T-helper 1 cell treated with Interleukin-12 subunit alpha and Interleukin-12 subunit beta and Interleukin-4 antibody, amounts not matched to agents 30 μg/mL and 1 μg/mL, for 36 hours (primary cell): Measurements from ENCODE around the gene KCNN1.

Experiments used
- H3K27ac Mint-ChIP-seq: one replicate; pipeline ENCODE4 v1.8.0; 2021; ENCODE audit warnings: mild to moderate bottlenecking, mixed read lengths
- H3K27me3 Mint-ChIP-seq: one replicate; pipeline ENCODE4 v1.8.0; 2021; ENCODE audit warnings: low read depth, mixed read lengths
- H3K36me3 Mint-ChIP-seq: one replicate; pipeline ENCODE4 v1.8.0; 2021; ENCODE audit warnings: low read depth, mixed read lengths
- H3K4me1 Mint-ChIP-seq: one replicate; pipeline ENCODE4 v1.8.0; 2021; ENCODE audit warnings: low read depth, mixed read lengths
- H3K4me3 Mint-ChIP-seq: one replicate; pipeline ENCODE4 v1.8.0; 2021; ENCODE audit warnings: mild to moderate bottlenecking, moderate library complexity, mixed read lengths
- H3K9me3 Mint-ChIP-seq: one replicate; pipeline ENCODE4 v1.8.0; 2021; ENCODE audit warnings: mixed read lengths

Gene KCNN1

DNA sequence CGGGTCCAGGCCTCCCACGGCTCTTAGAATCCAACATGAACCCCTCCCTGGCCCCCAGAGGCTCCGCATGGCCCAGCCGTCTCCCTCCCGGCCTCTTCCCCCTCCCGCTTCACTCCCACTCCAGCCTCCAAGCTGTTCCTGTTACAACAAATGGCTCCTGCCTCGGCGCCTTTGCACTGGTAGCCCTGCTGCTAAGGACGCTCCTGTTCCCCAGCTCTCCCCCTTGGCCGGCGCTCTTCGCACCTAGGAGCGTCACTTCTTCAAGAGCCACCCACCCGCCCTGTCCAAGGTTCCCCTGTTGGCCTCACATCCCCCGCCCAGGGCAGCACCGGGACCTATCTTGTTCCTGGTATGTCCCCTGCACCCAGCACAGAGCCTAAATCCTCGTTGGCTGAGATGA is 24.7 kb upstream of the KCNN1 start:
- peaks cover 9% of the 10 kb centered on the region for H3K4me1 Mint-ChIP-seq
- H3K4me3 Mint-ChIP-seq: no peak overlapping the region
- H3K9me3 Mint-ChIP-seq: no peaks in the 10 kb centered on the region
- no peak overlapping the region for H3K27ac Mint-ChIP-seq
- H3K27me3 Mint-ChIP-seq: no peaks in the 10 kb centered on the region
- peaks cover 2% of the 10 kb centered on the region for H3K36me3 Mint-ChIP-seq

DNA sequence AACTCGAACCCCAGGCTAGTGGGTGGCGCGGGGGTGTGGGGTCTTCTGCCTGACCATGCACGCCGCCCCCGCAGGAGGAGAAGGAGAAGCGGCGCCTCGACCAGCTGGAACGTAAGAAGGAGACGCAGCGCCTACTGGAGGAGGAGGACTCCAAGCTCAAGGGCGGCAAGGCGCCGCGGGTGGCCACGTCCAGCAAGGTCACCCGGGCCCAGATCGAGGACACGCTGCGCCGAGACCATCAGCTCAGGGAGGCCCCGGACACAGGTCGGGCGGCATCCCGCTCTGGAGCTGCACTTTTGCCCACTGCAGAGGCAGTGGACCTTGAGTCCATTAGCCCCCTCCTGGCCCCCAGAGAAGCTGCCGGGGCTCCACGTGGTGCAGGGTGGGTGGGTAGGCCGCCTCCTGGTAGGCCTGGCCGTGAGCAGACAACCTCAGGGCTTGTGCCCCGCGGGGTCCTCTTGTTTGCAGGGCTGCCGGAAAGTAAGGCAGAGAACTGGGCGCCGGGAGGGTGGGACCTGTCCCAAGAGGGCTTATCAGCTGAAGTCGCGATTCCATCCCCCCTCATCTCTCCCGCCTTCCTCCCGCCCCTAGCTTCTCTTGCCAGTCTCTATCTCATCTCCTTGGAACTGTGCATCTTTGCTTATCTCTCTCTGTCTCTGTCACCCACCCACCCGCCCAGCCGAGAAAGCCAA is 24.2 kb upstream of the KCNN1 start:
- H3K9me3 Mint-ChIP-seq: no peaks in the 10 kb centered on the region
- H3K27me3 Mint-ChIP-seq: no peaks in the 10 kb centered on the region
- no peak overlapping the region for H3K4me3 Mint-ChIP-seq
- no peak overlapping the region for H3K27ac Mint-ChIP-seq
- H3K4me1 Mint-ChIP-seq: peaks cover 13% of the 10 kb centered on the region
- H3K36me3 Mint-ChIP-seq: peaks cover 2% of the 10 kb centered on the region

- H3K9me3 Mint-ChIP-seq: no peaks in the 10 kb centered on the region
- H3K4me3 Mint-ChIP-seq: no peak overlapping the region
- peaks cover 2% of the 10 kb centered on the region for H3K36me3 Mint-ChIP-seq
- H3K27ac Mint-ChIP-seq: no peak overlapping the region
- no peaks in the 10 kb centered on the region for H3K27me3 Mint-ChIP-seq
- peaks cover 13% of the 10 kb centered on the region for H3K4me1 Mint-ChIP-seq
Measured at GRCh38 chr19:17943274-17944221, 23.4 kb upstream of the KCNN1 start.

- peaks cover 17% of the 10 kb centered on the region for H3K4me1 Mint-ChIP-seq
- H3K27ac Mint-ChIP-seq: no peak overlapping the region
- peaks cover 2% of the 10 kb centered on the region for H3K36me3 Mint-ChIP-seq
- H3K9me3 Mint-ChIP-seq: no peaks in the 10 kb centered on the region
- no peak overlapping the region for H3K4me3 Mint-ChIP-seq
- peaks cover 7% of the 10 kb centered on the region for H3K27me3 Mint-ChIP-seq
Measured at GRCh38 chr19:17944301-17944700, 22.6 kb upstream of the KCNN1 start.

- Mint-ChIP-seq H3K36me3 (peaks cover 2% of the 10 kb centered on the region), H3K27me3 (peaks cover 34% of the 10 kb centered on the region), H3K4me3 (peak overlapping the region; percentile 82), H3K9me3 (no peaks in the 10 kb centered on the region), H3K4me1 (peaks cover 29% of the 10 kb centered on the region), H3K27ac (peak overlapping the region; percentile 83)
Measured at GRCh38 chr19:17946965-17947784, 19.7 kb upstream of the KCNN1 start.

- H3K4me3 Mint-ChIP-seq: peak overlapping the region; percentile 82
- no peaks in the 10 kb centered on the region for H3K36me3 Mint-ChIP-seq
- H3K27me3 Mint-ChIP-seq: peaks cover 39% of the 10 kb centered on the region
- no peak overlapping the region for H3K27ac Mint-ChIP-seq
- H3K4me1 Mint-ChIP-seq: peaks cover 29% of the 10 kb centered on the region
- H3K9me3 Mint-ChIP-seq: no peaks in the 10 kb centered on the region
Measured at GRCh38 chr19:17947815-17948513, 18.9 kb upstream of the KCNN1 start.

DNA sequence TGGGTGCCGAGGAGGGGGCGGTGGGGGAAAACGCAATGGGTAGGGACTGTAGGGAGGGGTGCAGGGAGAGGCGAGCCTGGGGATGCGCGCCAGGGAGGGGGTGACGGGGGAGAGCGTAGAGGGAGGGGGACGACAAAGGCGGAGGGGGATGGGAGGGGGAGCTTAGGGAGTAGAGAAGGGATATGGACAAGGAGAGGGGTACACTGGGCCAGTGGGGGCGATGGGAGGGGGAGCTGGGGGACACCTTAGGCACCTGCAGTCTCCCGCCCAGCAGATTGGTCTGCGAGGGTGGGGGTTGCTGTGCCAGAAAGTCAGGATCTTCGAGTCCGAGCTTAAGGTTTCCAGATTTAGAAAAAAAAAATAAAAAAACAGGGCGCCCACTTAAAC is 18.4 kb upstream of the KCNN1 start:
- H3K27ac Mint-ChIP-seq: peak overlapping the region; percentile 36
- no peaks in the 10 kb centered on the region for H3K36me3 Mint-ChIP-seq
- no peaks in the 10 kb centered on the region for H3K9me3 Mint-ChIP-seq
- peaks cover 29% of the 10 kb centered on the region for H3K4me1 Mint-ChIP-seq
- H3K4me3 Mint-ChIP-seq: peak overlapping the region; percentile 67
- H3K27me3 Mint-ChIP-seq: peaks cover 45% of the 10 kb centered on the region

DNA sequence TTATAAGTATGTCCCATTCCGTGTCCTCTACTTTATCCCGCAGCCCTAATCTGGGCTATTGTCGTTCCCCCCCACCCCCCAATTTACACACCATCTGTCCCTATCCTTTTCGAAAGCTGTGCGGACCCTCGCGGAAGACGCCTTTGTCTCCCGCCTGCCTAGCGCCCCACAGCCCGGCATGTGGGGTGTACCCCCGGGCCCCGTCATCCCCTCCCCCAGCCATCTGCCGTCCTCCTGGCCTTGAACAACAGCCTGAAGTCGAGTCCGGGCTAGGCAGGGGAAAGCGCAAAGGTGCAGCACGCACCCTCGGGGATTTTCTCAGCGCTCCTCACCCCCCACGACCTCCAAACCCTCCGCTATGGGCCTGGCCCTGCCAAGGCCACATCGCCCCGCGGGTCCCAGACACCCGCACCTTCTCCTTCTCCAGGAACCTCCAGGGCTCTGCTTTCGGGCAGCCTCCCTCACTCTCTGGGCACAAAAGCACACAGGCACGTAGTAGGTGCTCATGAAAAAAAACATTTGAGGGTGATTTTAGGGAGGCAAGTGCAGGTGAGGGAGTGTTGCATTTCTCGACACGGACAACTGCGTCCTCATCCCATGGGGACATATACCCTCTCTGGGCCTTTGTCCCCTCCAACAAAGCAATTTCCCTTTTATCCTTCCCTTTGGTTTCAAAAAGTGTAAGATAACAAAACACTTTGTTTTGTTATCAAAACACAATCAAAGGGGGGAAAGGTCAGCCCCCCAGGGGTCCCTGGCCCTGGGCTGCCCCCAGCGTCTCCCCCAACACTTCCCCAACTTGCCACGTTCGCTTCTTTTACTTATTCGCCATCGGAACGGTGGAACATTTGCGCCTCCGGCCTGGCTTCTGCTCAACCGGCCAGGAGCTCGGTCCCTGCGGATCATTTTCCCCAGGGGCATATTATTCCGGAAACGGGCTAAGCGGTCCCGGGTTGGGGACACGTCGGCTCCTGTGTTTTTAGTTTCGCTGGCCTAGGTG is 17.7 kb upstream of the KCNN1 start:
- H3K4me3 Mint-ChIP-seq: peak overlapping the region; percentile 67
- H3K27ac Mint-ChIP-seq: peak overlapping the region; percentile 49
- H3K9me3 Mint-ChIP-seq: no peaks in the 10 kb centered on the region
- H3K36me3 Mint-ChIP-seq: no peaks in the 10 kb centered on the region
- peaks cover 29% of the 10 kb centered on the region for H3K4me1 Mint-ChIP-seq
- H3K27me3 Mint-ChIP-seq: peaks cover 52% of the 10 kb centered on the region

DNA sequence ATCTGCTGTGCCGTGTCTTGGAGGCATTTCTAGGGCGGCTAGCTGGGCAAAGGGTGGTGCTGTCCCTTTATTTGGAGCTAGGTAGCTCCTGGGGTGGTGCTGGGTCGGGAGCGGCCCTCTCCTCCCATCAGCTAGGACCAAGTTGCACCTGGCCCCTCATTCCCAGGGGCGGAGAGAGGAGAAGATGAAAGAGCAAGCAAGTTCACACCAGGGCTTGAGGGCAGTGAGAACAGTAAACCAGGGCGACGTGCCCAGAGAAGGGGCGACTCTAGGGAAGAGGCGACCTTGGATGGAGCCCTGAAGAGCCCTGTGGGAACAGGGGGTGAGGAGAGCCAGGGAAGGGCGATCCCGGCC is 17.0 kb upstream of the KCNN1 start:
- H3K9me3 Mint-ChIP-seq: no peaks in the 10 kb centered on the region
- peaks cover 29% of the 10 kb centered on the region for H3K4me1 Mint-ChIP-seq
- peak overlapping the region; percentile 53 for H3K4me3 Mint-ChIP-seq
- peaks cover 52% of the 10 kb centered on the region for H3K27me3 Mint-ChIP-seq
- H3K27ac Mint-ChIP-seq: peak overlapping the region; percentile 24
- H3K36me3 Mint-ChIP-seq: no peaks in the 10 kb centered on the region

DNA sequence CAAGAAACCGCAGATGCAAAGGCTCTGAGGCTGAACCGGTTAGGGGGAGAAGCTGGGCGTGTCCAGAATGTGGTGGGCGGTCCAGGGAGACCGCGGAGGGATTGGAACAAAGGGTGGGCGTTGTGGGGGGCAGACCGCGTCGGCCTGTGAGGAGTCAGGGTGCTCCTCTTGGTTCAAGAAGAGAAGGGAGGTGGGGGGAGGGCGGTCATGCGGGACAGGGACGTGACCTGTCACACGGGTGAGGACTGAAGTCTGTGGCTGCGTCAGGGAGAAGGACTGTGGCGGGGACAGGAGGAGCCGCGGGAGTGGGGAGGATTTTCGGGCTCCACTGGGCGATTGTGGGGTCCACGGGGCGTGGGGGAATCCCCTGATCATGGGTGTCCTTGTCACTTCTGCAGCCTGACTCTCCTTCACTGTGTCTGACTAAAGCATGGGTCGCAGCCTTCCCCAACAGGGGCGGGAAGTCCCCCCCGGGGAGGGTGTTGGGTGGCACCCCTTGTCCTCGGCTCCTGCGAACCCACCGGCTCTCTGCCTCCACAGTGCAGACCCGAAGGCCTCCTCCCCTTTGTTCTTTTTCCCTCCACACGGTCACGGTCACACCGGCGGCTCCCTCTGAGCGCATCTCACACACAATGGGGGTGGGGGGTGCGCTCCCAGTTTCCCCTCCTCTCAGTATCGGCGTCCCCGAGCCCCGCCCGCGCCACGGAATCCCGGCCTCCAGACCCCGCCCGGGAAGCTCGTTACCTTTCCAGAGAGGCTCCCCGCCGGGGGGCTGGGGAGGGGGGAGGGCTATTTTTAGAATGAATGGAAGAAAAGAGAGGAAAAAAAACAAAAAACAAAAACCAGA is 16.4 kb upstream of the KCNN1 start:
- Mint-ChIP-seq H3K4me3 (peak overlapping the region; percentile 53), H3K4me1 (peaks cover 29% of the 10 kb centered on the region), H3K27ac (peak overlapping the region; percentile 24), H3K9me3 (no peaks in the 10 kb centered on the region), H3K36me3 (no peaks in the 10 kb centered on the region), H3K27me3 (peaks cover 52% of the 10 kb centered on the region)

DNA sequence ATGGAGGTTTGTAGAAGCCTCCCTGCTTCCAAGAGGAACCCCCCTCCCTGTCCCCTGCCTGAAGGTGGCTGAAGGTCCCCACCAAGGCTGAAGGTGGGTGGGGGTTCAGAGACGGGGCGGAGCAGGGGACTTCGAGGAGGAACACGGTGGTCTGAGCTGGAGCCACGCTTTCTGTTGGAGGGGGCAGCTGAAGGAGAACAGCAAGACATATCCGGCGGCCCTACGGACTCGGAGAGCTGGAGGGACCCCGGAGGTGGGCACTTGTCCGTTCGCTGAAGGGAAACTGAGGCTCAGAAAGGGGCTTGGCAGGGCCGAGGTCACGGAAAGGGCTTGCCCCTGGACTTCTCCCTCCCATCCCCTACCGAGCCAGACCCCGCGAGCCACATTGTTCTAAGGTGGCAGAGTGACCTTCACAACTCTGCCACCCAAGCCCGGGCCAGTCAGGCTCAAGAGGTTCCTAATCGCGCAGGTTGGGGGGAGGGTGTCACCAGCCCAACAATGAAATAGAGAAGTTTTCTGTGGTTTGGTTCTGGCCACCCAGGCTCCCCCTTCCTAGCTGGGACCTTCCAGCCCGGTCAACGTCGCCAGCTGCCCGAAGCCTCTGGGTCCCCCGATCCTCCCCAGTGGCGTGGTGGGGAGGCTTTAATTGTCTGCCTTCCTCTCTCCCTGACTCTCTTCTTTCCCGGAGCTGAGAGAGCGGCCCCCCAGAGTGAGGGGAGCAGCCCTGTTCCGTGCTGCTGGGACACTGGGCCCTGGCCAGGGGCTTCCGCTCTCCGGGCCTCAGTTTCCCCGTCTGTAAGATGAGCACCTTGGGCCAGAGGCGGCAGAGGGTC is 15.5 kb upstream of the KCNN1 start:
- Mint-ChIP-seq H3K9me3 (no peaks in the 10 kb centered on the region), H3K27ac (no peak overlapping the region), H3K4me1 (peaks cover 25% of the 10 kb centered on the region), H3K4me3 (peak overlapping the region; percentile 51), H3K27me3 (peaks cover 52% of the 10 kb centered on the region), H3K36me3 (no peaks in the 10 kb centered on the region)
